Left renal cortex interstitium (tissue), 4 donors: ENCODE data around the gene AGXT. TPM values are rescaled to one million over a fixed set of nuclear protein-coding genes. Genes with fewer than 3 reads are reported as not detected.

Experiments
- DNase-seq, 4 donors: peaks; one replicate each; pipeline ENCODE4 v3.0.0-alpha.2; 2013; ENCODE audit warnings: low read depth in 4 of 4, low spot score in 2 of 4, missing footprints in 1 of 4
- polyA plus RNA-seq, 4 donors: library from polyadenylated mRNA; unstranded; fragments of 120-200 nt; gene quantifications; one replicate each; pipeline ENCODE4 v1.2.1, GENCODE V29; 2013; ENCODE audit not compliant: insufficient read length in 4 of 4

Gene AGXT
- polyA plus RNA-seq, 4 donors: 0.08 to 1.7 (median 0.08) TPM; not detected in 1

DNA sequence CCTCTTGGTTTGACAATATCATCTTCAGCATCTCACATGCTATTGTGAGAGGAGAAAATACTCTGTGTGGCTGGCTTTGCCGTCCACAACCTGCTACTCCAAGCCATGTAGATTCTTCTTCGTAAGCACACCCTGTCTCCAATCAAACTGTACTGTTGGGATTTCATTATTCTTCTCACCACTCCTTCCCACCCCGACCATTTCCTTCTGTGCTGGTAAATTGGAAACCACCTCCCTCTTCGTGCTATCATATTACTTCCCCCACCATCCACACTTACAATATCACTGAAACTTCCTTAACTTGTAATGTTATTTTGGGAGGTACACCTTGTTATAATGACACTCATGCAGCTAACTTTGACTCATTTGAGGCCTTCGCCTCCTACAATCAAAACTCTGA is 3.2 kb upstream of the AGXT start:
- no peak for DNase-seq

DNA sequence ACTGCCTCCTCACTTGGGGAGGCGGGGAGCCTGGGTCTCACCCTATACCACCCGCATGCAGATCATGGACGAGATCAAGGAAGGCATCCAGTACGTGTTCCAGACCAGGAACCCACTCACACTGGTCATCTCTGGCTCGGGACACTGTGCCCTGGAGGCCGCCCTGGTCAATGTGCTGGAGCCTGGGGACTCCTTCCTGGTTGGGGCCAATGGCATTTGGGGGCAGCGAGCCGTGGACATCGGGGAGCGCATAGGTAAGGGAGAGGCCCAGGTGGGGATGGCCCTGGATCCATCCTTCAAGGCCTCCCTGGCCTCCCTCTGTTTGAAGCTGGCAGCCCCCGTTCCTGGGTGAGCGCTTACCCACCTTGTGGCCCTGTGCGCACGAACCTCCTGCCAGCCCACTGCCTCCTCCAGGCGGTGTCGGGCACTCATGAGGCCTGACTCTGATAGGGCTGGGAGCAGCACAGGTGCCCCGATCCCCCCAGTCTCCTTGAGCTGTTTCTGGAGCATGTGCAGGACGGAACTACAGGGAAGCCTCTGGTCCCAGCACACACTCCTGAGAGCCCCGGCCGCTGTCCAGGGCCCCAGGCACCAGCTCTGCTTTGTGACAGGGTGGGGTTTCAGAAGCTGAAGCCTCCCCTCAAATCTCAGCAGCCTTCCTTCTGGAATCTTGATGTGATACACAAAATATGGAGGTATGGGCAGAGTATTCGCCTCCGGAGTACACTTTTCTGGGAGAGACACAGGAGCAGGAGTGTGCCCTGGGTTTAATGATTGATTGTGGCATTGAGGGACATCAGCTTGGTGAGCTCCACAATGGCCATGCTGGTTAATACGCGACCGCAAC is 708 bp downstream of the AGXT start:
- no peak for DNase-seq

GRCh38 chr2:240869956-240870875 is 1.6 kb downstream of the AGXT start:
- no peak for DNase-seq

GRCh38 chr2:240871071-240871958 is 2.7 kb downstream of the AGXT start:
- DNase-seq: no peak

DNA sequence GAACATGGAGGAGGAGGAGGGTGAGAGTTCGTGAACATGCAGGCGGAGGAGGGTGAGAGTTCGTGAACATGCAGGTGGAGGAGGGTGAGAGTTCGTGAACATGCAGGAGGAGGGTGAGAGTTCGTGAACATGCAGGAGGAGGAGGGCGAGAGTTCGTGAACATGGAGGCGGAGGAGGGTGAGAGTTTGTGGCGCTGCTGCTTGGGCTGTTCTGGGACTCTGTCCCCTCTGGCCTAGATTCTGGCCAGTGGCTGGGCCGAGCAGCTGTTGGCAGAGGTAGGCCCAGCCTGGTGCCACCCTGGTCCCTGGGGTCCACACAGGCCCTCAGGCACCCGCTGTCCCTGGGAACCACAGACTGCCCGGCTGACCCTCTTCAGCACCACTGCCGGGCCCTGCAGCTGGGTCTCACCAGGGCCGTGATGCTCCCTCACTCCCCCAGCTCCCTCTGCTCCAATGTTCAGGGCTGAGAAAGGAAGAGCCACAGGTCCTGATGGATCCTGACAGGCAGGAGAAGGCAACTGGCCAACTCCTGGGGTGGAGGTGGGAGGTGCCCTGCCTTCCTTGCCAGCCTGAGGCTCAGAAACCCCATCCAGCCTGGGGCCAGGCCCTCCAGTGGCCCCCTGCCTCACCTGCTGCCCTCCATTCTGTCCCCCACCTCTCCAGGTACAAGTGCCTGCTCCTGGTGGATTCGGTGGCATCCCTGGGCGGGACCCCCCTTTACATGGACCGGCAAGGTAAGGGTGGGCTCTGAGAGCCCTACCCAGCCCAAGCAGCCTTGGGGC is 3.9 kb downstream of the AGXT start:
- DNase-seq: no peak

DNA sequence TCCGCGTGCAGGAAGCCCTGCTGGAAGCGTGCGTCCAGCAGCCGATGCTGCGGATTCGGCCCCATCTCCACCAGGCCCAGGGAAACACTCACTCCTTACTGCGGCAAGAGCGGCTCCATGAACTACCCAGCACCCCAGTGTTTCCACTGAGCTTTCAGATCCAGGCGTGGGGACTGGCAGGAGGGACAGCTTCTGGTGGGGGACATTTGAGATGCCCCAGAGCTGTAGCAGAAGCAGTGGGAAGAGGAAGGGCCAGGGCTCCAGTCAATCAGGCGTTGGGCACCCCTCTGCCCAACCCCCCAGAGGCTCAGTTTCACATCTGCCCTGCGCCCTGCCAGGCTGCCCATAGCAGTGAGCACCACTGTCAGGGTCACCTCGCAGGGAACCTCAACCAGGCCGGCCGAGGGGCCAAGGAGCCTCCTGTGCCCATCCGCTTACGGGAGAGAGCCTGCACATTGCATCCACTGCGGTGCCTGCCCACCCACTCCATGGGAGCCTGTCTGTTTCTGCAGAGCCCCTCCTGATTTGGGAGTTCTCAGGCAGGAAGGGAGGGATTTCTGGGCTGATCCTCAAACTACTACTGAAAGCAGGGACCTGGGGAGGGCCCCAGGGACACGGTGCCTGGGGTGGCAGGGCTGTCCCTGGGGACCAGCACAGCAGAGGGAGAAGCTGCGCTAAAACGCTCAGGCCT is 4.6 kb downstream of the AGXT start:
- DNase-seq: no peak

DNA sequence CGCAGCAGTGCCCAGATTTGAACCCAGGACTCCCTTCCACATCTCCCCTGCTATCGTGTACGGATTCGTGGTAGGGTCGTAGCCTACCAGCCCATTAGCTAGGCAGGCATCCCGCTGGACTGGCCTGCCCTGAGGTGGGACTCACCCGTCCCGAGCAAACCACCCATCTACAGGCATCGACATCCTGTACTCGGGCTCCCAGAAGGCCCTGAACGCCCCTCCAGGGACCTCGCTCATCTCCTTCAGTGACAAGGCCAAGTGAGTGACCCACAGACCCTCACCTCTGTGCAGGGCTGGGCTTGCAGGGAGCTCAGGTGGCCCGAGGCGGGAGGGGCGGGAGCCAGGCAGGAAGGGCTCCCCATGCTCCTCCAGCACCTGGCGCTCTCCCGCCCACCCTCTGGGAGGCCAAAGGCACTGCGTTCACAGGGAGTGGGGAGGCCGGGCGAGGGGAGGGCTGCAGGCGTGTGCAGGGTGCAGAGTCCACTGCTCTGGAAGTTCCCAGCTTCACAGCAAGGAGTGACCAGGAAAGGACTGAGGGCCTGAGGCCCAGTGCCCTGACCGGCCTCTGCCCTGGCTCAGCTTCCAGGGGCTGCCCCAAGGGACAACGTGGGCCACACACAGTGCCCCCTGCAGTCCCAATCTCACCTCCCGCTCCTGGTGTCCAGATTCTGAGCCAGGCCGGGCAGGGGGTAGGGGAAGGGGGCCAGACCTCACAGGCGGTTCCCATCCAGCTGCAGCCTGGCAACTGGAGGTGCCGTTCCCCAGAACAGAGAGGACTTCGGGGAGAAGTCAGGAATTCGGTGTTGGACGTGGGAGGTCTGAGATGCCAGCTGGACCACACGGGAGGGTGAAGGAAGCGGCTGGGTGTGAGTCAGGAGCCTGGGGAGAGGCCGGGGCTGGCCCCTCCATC is 5.4 kb downstream of the AGXT start:
- DNase-seq: no peak

DNA sequence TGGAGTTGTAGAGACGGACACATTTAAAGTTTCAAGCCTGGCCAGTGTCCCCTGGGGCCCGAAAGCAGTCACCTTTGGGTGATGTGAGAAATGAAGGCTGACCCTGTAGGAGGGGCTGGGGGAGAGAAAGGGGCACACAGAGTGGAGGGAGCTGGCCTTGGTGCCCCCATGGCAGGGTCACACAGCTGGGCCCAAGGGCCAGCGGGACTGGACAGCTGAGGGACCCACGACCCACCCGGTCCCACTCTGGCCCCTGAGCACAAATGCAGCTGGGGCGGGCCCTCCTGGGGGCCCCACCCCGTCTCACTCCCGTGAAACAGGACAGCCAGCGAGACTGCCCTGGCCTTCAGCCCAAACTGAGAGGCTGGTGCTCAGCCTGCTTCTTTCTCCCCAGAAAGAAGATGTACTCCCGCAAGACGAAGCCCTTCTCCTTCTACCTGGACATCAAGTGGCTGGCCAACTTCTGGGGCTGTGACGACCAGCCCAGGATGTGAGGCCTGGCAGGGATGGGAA is 6.1 kb downstream of the AGXT start:
- DNase-seq: no peak

- DNase-seq: no peak
These were observed 6.8 kb downstream of the AGXT start for GRCh38 chr2:240875228-240876034.

GRCh38 chr2:240876035-240876474 is 7.4 kb downstream of the AGXT start:
- DNase-seq: no peak

- DNase-seq: no peak
These were observed 8.0 kb downstream of the AGXT start for GRCh38 chr2:240876475-240877251.

GRCh38 chr2:240877460-240878340 is 9.1 kb downstream of the AGXT start:
- DNase-seq: no peak

GRCh38 chr2:240878341-240878936 is 9.8 kb downstream of the AGXT start:
- DNase-seq: no peak

DNA sequence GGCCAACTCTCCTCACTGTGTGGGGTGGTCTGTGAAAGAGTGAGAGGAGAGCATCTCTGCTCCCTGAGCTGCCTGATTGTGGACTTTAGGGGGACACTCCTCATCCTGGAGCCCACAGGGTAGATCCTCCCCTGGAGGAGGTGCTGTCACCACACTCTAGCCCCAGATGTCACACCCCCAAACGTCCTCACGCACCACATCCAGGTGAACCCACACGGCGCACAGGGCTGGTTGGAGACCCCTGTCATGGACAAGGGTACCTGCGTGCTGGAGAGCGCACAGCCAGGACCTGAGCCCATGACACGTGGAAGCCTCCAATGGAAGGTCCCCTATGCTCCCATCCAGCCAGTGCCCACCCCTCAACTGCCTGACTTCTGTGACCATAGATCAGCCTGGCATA is 10.5 kb downstream of the AGXT start:
- no peak for DNase-seq

- no peak for DNase-seq
These were observed 13.3 kb downstream of the AGXT start for GRCh38 chr2:240881913-240882312.
